Central memory CD4-positive, alpha-beta T cell (primary cell): ENCODE results near the gene RECQL5.
A peak's percentile ranks its signal among the peaks of the same experiment; 100 is the strongest.
"Not testable (repeated sequence)": the region's sequence is repeated elsewhere in the genome, so short reads cannot be mapped to it uniquely, and the experiment has no call there.

Experiments used
- DNase-seq: peaks from one replicate; pipeline ENCODE4 v3.0.0; 2022

Gene RECQL5

DNA sequence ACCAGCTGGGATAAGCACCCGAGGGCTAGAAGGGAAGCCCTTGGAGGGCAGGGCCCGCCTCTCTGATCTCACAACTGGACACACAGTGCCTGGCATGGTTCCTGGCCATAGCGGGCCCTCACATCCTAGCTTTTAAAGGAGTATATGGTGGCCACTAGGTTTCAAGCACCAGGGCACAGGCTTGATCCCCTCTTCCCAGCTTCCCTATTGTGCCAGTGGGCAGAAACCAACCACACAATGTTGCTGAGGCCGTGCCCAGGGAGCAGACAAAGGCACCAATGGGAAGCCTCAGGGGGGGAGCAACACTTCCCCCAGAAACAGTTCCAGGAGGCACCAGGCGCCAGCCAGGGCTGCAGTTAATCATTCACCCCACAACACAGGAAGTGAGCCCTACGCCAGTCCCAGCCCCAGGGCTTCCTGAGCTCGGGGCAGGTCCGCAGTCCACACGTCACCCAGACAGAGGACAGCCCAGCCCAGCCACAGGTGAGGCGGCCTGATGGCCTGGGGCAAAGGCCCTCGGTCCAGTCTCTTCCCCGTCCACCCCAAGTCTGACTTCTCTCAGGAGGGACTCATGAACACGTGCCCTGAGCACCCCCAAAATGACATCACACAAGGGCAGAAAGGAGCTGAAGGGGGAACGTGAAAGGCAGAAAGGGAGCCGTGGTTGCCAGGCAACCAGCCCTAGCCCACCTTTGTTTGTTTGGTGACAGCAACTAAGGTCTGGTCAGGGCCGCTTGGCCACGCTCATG is 20.9 kb downstream of the RECQL5 start:
- DNase-seq, result no peak

DNA sequence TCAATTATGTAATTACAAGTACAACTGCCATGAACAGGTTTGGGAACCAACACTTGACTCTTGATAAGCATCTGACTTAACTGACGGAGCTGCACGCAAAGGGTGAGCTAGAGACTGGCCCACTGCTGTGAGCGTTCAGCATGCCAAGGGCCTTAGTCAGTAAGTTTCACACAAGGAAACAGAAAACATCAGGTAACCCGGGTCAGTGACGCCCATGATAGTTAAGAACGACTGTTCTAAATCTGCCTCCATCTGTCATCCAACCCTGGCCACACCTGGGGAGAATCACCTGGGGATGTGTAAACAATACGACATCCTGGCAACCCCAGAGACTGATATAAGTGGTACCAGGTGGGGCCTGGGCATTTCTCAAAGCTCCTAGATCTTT is 21.5 kb downstream of the RECQL5 start:
- DNase-seq, result no peak

DNA sequence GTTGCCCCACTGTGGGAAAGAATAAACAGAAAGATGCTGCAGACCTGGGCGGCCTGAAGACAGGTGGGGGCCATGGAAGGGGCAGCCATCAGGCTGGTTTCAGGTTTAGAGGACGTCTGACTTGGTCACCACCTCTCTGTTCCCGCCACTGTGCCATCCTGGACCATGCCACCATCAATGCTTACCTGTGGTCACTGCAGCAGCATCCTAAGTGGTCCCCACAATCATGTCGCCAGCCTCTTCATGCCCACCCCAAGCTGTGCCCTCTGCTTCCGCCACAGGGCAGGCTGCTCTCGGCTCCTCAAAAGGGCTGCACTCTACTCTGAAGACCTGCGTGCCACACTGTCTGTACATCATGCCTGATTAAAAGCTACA is 23.3 kb downstream of the RECQL5 start:
- DNase-seq, result no peak

DNA sequence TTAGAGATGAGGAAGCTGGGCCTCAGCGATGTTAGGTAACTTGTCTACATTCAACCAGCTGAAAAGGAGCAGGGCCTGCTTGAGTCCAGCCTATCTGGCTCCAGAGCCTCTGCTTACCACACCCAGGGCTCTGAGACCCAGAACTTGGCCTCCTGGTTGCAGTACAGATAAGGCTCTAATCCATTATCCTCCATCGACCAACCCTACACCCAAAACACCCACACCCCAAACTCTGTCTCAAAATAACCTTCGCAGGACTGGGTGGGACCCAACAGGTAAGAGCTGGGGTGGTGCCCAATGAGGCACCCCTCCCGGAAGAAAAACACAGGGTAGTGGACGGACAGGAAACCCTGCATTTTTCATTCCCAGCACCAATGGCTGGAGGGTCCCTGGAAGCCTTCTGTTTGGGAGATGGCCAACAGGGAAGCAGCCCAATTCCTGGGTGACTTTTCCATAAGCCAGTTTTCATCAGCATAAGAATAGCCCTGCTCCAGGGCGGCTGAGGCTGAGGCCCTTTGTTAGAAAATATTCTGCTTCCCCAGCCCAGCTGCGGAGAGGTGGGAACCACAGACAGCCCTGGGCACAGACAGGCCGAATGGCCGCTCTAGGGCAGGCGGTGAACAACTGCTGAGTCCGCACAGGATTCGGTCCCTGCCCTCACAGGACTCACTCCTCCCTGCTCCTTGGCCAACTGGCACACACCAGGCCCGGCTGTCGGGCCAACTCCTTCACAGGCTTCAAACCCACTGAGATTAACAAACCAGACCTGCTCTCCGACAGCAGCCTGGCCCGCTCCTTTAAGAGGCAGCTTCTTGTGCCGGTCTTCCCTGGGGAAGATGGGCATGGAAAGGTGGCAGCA is 23.9 kb downstream of the RECQL5 start:
- no peak for DNase-seq

DNA sequence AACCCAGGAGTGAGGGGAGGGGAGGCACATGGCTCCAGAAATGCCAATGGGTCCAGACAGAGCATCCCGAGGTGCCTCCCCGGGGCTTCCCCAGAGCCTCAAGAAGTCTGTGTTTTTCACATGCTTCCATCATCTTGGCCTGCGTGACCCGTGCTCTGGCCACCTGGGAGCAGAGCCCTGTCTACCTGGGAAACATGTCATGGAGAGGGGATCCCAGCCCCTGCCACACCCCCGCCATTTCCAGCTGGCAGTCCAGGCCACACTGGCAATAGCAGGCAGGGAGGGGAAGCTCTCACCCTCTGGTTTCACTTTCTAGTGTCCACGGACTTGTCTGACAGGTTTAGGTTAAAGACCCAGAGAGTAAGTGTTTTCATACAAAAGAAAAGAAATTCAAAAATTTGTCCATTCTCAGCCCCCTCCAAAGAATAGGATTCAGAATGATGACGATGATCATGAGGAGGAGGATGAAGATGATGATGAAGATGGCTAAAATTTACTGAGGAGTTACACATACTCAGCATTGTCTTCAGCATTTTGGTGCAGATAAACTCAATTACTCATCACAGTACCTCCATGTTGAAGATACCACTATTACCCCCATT is 24.7 kb downstream of the RECQL5 start:
- no peak for DNase-seq

DNA sequence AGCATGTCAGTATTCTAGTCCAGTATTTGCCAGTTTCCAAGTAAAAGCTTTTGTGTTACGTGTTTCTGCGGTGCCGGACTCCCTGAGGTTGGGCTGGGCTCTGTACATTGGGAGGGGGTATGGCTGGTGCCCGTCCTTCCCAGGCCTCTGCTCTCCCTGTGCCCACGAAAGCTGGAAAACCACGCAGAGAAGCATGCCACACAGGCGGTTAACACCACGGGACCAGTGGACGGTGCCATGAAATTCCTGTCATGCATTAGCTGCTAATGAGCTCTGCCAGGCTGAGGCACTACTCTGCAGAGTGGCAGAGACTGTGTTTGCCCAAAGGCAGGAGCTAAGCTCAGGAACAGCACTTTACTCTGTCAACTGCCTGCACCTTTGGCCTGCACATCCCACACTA is 25.6 kb downstream of the RECQL5 start:
- no peak for DNase-seq

DNA sequence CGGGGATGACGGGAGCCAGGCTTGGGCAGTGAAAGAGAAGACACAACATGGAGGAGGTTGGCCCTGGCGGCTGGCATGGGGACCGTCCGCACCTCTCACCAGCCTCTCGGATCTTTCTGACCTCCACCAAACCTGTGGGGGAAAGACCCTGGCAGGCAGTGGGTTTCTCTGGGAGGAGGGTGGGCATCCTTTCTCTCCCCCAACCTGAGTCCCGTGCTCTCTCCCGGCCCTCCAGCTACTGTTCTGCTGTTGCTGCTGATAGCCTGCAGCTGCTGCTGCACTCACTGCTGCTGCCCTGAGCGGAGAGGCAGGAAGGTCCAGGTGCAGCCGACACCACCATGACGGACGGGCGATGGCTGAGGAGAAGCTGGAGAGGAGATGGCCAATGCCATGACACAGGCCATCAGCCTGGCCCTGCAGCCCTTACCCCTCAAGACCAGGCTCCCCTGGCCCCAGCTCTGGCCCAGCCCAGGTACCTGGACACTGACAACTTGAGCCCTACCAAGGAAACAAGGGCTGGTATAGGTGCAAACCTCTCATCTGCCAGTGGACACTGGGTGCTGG is 26.3 kb downstream of the RECQL5 start:
- DNase-seq, result no peak

DNA sequence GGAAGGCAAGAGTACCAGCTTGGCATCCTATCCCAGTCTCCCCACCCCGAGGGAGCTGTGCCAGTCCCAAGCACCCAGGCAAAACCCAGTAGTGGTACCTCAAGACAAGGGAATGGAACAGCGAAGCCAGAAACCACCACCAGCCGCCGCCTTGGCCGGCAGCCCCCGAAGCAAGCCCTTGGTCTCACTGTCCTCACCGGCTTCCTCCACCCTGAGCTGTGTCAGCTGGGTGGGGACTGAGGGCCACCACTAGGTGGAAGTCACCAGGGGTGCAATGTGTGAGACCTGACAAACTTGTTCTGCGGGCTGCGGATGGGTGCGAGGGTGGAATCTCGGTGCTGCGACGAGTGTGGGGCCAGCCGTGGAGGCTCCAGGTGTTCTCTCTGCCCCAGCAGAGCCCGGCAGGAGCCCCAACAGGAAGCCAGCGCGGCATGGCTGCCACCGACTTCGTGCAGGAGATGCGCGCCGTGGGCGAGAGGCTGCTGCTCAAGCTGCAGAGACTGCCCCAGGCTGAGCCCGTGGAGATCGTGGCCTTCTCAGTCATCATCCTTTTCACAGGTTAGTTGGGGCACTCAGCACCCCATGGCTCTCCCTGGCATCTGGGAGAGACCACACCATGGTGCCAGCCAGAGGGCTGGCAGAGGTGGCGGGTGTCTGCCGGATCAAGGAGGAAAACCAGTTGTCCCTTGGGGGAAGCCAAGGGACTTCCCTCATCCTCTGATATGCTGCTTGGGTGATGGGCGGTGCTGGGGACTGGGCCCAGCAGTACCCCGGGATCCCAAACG is 27.0 kb downstream of the RECQL5 start:
- DNase-seq, result no peak

DNA sequence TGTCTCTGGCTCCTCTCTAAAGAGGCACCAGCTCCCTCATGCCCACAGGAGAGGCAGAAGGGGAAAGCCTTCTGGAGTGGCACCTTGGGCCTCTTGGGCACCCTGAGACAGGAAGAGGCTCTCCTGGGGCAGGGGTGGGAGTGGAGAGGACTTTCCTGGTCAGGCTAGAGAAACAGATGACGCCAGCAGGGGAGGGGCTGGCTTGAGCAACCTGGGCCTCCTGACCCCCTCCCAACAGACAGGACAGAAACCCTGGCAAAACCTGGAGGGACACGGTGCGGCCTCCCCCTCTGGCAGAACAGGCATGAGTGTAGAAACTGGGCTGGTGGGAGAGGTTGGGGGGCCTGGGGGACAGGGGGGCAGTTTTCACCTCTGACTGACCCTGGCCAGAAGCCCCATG is 27.6 kb downstream of the RECQL5 start:
- DNase-seq, result no peak

DNA sequence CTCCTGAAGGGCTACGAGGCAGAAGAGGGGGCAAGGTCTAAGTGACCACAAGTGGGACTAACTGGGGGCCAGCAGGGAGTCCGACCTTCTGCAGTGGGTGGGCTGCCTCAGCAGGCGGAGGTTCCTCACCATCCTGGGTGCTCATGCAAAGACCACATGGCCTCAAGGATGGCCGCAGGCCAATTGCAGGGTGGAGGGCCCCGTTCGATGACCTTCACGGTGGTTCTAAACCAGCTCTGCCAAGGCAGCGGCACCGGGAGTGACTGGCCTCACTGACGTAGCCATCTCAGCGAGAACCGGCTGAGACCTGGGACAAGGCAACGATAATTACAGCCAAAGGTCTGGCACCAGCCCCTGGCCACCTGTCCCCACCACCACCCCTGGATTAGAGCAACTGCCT is 28.1 kb downstream of the RECQL5 start:
- DNase-seq, result no peak

DNA sequence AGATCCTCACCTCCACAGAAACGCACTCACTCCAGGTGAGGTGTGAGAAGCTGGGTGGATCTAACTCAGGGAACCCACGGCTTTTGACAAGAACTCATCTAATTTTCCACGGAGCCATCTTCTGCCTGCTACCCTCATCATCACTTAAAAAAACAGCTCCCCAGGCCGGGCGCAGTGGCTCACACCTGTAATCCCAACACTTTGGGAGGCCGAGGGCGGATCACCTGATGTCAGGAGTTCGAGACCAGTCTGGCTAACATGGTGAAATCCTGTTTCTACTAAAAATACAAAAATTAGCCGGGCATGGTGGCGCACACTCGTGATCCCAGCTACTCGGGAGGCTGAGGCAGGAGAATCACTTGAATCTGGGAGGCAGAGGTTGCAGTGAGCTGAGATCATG is 28.9 kb downstream of the RECQL5 start:
- DNase-seq, result not testable (repeated sequence)

DNA sequence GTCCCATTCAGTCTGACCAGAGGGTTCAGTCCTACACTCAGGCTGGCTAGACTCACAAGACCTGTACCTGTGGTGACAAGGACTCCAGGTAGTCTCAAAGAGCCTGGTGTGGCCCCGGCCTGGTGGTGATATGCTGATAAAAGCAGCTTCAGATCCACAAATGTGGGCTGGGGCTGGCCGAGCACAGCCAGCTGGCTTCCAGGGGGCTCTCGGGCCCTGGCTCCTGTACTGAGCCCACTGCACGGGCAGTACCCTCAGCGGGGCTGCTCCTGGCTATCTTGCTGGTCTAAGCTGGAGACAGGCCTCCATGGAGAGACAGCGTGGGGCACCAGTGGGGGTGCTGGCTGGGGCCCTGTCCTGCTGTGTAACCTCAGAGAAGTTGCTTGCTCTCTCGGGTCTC is 29.4 kb downstream of the RECQL5 start:
- no peak for DNase-seq

DNA sequence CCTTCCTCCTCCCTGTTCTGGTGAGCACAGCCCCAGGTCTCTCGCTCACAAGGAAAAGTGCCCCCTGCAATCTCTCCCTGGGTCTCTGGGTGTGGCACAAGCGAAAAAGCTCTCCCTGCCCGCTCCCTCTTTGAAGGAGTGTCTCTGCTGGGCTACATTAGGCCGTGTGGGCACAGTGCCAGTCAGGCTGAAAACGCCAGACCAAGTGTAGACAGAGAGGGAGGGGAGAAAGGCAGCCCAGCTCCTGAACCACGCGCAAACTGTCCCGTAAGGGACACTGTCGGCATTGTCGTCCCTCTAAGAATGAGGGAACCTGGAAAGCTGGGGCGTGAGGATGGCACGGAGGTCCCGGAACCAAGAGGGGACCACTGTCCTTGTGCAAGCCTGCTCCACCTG is 29.8 kb downstream of the RECQL5 start:
- DNase-seq, result no peak

DNA sequence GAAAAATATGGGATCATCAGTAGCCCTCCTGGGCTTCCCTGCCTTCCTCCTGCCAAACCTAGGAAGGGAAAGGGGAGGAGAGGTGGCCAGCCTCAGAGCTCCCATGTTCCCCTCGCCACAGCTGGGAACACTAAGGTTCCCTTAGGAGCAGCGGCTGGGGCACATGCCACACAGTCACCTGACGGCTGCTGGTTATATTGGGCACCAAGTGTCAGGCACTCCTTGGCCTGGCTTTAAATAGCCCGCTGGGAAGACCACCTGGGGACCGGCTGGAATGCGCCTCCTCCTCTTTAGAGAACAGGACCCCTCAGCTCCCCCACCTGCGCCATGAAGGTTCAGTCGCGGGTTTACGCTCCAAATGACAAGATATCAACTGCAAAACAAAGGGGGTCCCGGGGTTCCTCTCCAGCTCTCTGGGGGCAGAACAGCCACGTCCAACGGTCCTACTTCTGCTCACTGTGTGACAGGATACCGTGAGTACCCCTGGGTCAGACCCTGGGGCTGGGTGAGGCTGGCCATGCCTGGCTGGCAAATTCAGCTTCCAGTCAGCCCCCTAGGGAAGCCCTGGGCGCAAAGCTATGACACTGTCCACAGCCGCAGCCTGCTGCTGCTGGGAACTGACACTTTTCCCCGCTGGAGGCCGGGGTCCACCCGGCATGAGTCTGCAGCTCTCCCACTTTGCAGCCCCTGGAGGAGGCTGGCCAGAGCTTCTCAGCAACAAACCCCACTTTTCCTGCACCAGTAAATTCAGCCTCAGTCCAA is 30.4 kb downstream of the RECQL5 start:
- no peak for DNase-seq

DNA sequence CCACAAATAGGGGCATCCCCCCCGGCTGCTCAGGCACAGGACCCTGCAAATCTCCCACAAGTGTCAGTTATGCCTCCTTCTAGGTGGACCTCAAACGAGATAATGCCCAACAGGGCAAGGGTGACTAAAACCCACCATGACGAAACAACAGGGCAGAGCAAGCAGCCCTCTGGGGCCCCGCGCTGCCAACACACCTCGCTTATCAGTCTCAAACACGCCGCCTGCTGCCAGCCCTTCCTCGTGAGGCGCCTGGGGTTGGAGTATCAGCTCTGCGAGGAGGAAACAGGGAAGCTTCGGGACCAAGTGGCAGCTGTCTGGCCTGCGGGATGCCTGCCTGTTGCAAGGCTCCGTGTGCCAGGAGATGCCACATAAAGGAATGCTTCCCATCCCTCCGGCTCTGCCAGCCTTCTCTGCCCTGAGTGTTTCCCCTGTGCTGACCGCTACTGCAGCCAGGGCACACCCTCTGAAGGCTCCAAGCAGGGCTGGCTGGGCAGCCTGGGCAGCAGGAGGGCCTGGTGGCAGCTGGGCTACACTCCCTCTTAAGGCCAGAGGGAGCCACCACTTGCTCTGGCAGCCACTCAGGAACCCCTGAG is 31.2 kb downstream of the RECQL5 start:
- DNase-seq, result no peak

DNA sequence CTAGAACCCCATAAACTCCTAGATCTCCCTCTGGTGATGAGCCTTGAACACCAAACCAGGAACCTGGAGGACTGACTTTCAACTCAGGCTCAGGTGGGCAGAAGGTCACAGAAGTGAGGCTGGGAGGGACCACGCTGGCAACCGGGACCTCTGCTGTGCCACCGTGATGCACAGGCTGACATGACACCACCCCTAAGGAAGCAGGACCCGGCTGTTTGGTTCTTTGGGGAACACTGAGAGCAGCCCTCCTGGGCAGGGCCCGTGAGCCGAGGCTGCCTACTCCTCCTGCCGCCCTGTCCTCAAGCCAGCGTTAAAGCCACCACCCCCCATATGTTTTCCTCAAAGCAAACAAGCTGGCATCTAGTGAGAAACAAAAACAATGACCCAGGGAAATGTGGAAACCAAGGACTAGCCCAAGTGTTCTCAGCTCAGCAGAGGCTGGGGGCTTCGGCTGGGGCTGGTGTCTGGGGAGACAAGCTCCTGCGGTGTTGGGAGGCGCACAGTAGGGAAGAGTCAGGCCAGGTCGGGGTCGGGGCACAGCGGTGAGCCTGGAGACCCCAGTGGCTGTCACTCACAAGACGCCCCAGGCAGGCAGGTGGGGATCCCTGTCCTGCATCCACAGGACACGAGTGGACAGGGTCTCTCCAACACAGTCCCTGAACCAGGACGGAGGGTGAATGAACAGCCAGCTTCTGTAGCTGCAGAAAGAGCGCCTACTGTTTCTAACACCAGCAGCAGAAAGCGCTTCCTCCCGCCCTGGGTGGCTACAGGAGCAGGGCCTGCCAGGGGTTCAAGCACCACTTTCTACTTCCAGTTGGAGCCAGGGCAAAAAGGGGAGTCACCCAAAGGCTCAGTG is 32.0 kb downstream of the RECQL5 start:
- DNase-seq, result no peak

DNA sequence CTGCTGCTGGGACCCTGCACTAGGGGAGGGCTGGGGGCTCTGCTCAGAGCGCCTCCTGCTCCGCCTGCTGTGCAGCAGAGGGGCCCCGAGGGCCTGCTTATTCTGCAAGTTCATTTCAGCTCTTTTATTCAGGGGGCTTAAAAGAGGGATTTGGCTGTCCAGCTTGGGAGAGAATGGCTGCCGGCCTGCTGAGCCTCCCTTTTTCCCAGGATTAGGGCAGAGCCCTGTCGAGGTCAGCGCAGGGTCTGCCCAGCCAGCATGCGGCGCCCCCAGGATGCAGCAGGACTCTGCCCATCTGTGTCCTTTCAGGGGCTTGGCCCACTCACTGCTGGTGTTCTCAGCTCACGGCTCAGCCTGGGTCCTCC is 32.6 kb downstream of the RECQL5 start:
- DNase-seq, result no peak

DNA sequence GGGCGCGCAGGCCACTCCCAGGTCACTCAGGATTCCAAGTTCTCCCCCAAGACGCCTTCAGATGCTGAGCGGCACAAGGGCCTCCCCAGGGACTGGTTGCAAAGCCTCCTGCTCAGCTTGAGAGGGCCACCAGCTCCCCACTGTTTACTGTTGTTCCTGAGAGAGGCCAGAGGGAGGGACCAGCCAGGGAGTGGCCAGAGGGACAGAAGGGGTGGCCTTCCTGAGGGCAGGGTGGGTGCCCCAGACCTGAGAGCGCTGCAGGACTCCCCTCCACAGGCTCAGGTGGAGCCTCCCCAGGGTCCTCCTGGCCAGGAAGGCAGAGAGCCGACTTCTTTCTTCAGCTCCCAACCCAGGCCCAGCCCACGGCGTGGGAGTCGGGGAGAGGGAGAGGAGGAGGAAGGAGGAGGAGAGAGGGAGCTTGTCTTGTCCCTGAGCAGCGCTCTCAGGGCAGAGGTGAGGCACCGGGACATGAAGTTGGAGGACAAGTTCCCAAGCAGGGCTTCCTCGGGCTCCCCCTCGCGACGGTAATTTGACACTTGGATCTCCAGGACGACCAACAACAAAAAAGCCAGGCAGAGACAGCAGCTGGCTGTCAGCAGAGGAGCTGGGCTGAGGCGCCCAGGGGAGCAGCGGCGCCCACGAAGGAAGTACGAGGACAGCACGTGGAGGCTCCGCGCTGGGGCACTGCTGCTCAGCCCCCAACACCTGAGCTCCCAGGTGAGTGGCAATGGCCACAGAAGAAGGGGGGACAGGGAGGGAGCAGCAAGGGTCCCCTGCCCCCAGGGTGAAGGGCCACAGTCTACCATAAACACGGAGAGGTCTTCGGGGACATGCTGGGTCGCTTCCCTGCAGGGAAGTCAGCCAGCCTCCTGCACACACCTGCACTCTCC is 33.2 kb downstream of the RECQL5 start:
- peak; percentile 24 for DNase-seq

DNA sequence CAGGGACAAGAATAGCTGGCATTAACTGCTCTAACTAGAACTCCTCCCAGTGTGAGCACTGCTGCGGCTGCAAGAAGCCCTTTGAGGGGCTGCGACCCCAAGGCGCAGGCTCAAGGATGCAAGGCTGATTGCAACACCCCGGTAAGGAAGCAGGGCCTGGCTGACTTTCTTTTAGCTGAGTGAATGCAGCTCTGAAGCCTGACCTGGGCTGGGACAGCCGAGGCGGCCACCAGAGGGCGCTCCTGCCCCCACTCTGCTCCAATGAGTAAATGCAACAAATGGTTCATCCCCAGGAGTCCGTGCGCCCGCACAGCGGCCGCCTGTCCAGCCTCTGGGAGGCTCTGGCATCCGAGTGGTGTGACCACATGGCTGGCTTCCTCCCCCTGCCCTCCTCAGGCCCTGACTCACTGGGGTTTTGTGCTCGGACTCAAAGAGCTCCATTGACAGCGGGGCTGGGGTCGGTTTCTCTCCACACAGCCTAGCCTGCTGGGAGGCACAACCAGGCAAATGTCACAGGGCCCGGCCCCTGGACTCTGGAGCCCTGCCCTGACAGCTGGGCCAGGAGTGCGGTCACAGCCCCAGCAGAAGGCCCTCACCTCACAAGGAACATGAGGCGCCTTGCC is 34.0 kb downstream of the RECQL5 start, which contains the start of gene SMIM5:
Gene SMIM5, plus strand, starts transcription at position 572 of the 623 bp plus-strand sequence. CDS start 6,768 bp downstream, outside the sequence.
- DNase-seq, result peak; percentile 71
